GM08714 (cell line): Measurements from ENCODE around the gene STK32B.

Experiments
- H3K4me3 ChIP-seq: fragments of 200-500 bp; sonication (Bioruptor generic); 2 replicates; pipeline ENCODE4 v1.5.1; 2014; ENCODE audit warnings: mild to moderate bottlenecking, low read length, inconsistent platforms
- ZNF274 ChIP-seq: IDR thresholded peaks from 2 replicates; pipeline ENCODE4 v1.6.1; 2012; ENCODE audit warnings: mild to moderate bottlenecking, low read depth, low read length

STK32B gene

GRCh38 chr4:5460106-5460801, 409.0 kb downstream of the STK32B start:
- no peak for TF ChIP-seq ZNF274
- H3K4me3 ChIP-seq = no peak overlapping the region

- H3K4me3 ChIP-seq = no peak overlapping the region
- no peak for TF ChIP-seq ZNF274
Observed at GRCh38 chr4:5461477-5461876, 410.2 kb downstream of the STK32B start.

GRCh38 chr4:5462254-5462835, 411.1 kb downstream of the STK32B start:
- no peak for TF ChIP-seq ZNF274
- H3K4me3 ChIP-seq = no peak overlapping the region

GRCh38 chr4:5462896-5463295, 411.6 kb downstream of the STK32B start:
- no peak overlapping the region for H3K4me3 ChIP-seq
- TF ChIP-seq ZNF274 = no peak

- H3K4me3 ChIP-seq = no peak overlapping the region
Observed at GRCh38 chr4:5463361-5463760, 412.1 kb downstream of the STK32B start.

GRCh38 chr4:5463936-5464650, 412.8 kb downstream of the STK32B start:
- no peak overlapping the region for H3K4me3 ChIP-seq

More at GRCh38 chr4:5463361-5463760, 412.1 kb downstream of the STK32B start:
- TF ChIP-seq ZNF274 = no peak

GRCh38 chr4:5465529-5465928, 414.2 kb downstream of the STK32B start:
- no peak for TF ChIP-seq ZNF274
- H3K4me3 ChIP-seq = no peak overlapping the region

More at GRCh38 chr4:5463936-5464650, 412.8 kb downstream of the STK32B start:
- no peak for TF ChIP-seq ZNF274

GRCh38 chr4:5465956-5466355, 414.7 kb downstream of the STK32B start:
- no peak for TF ChIP-seq ZNF274
- H3K4me3 ChIP-seq = no peak overlapping the region

- no peak for TF ChIP-seq ZNF274
Observed at GRCh38 chr4:5467111-5467510, 415.8 kb downstream of the STK32B start.

GRCh38 chr4:5469151-5469775, 418.0 kb downstream of the STK32B start:
- TF ChIP-seq ZNF274 = no peak
- H3K4me3 ChIP-seq = no peak overlapping the region

More at GRCh38 chr4:5467111-5467510, 415.8 kb downstream of the STK32B start:
- no peak overlapping the region for H3K4me3 ChIP-seq

GRCh38 chr4:5469861-5470260, 418.6 kb downstream of the STK32B start:
- no peak for TF ChIP-seq ZNF274
- no peak overlapping the region for H3K4me3 ChIP-seq

- H3K4me3 ChIP-seq = no peak overlapping the region
- TF ChIP-seq ZNF274 = no peak
Observed at GRCh38 chr4:5470318-5471198, 419.3 kb downstream of the STK32B start.

- H3K4me3 ChIP-seq = no peak overlapping the region
- TF ChIP-seq ZNF274 = no peak
Observed at GRCh38 chr4:5471206-5471605, 419.9 kb downstream of the STK32B start.
